Subcutaneous preadipocyte (primary cell): ENCODE measurements around the gene ADIRF. TPM values are rescaled to one million over a fixed set of nuclear protein-coding genes. Genes with fewer than 3 reads are reported as not detected.

Source experiments
- small RNA-seq: library from RNA; depleted of rRNA; stranded (forward); fragments of <200 nt; gene quantifications from one replicate; pipeline ENCODE3, GENCODE V24; 2012
- total RNA-seq: library from RNA; depleted of rRNA; stranded (reverse); fragments of >200 nt; gene quantifications from 2 replicates; pipeline ENCODE4 v1.2.3, GENCODE V29; 2012

The ADIRF gene
- total RNA-seq, result 35.2 and 51.1 TPM in 2 replicates

DNA sequence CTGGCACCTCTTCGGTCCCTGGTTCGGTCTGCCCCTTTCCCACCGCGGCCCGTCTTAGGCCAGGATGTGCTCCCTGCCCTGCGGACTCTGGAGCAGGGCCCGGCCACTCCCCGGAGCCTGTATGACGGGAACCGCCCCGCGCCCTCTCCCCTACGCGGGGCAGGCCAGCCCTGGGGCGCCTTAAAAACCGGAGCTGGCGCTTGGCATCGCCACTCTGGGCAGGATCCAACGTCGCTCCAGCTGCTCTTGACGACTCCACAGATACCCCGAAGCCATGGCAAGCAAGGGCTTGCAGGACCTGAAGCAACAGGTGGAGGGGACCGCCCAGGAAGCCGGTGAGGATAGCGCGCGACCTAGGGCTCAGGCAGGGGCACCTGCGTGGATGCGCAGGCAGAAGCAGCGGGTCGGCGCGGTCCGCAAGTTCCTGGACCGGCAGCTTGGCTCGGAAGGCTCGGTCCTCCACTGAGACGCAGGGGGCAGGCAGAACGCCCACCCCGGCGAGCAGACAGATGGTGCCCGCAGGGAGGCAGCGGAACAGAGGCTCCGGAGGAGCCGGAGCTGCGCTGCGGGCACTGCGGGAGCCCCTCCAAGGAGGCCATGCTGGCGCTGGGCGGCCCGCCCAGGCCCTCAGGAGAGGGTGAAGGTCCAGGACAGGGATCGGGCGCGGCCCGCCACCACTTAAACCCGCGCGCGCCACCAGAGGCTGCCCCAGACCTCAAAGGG, at the start of gene ADIRF:
Gene ADIRF (plus strand): TSS at position 212 of the 723 bp plus-strand sequence. CDS start 63 bp downstream, at position 275.

DNA sequence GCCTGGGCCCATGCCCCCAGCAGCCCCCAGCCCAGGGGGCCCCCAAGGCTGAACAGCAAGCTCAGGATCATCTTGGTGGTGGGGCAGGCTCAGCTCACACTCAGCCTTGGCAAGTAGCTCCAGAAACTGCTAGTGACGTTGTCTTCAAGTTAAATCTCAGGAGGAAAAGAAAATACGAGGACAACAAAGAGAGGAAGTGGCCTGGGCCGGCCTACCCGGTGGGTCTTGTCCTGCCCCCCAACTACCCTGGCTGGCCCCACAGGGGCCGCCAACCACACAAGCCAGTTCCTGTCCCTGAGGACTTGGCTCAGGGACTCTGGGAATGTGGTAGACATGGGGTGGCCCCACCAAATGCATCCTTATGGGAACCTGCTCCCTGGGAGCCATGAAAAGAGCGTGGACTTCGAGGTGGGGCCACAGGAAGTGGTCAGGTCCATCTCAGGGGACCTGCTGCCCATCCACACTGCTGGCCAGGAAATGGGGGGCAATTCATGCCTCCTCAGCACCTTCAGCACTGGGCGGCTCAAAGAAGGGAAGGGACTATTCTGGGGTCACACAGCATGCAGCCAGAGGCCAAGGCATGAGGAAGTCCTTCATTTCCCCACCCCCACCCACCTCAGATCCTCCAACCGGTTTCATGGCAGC, 10.7 kb upstream of the ADIRF start, which contains the start of gene MMRN2:
Gene MMRN2 (minus strand): TSS at position 145 of the 645 bp plus-strand sequence. CDS start 74 bp downstream, at position 71.

DNA sequence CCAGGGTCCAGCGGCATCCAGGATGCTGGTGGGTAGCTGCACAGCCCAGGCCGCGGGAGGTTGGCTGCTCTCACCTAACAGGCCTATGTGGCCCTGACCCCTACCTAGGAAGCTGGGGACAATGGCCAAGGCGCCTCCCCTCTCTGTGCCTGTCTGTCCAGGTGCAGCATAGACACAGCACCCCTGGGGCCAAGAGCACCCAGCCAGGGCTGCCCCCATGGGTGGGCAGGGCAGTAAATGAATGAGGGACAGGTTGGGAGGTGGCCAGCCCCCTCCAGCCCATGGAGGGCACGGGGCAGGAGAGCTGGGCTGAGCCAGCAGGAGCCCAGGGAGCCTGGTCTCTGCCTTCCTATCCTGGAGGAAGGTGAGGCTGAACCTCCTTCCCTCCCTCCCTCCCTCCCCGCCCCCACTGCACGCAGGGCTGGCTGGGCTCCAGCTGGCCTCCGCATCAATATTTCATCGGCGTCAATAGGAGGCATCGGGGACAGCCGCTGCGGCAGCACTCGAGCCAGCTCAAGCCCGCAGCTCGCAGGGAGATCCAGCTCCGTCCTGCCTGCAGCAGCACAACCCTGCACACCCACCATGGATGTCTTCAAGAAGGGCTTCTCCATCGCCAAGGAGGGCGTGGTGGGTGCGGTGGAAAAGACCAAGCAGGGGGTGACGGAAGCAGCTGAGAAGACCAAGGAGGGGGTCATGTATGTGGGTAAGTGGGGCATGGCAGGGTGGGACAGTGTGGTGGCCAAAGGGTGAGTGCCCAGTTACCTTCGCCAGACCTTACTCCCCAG, 10.0 kb upstream of the ADIRF start, which contains the start of gene SNCG:
Gene SNCG (plus strand): TSS at position 484 of the 785 bp plus-strand sequence. CDS start 99 bp downstream, at position 583.

GRCh38 chr10:87020056-87020455, 51.8 kb downstream of the ADIRF start, which contains the start of gene FAM25A:
FAM25A (plus strand) TSS chr10:87020294; CDS start chr10:87020325, 31 bp downstream.

Small RNA genes lying within 50 kb of the gene (small RNA-seq; reads per million reads assigned to genes)
- not detected for gene BMS1P3
- gene FAM25A, result not detected

Other genes starting within 250 kb of the ADIRF start
- gene BMPR1A, start 211.9 kb upstream of the ADIRF start, total RNA-seq, result 37.8 and 48.9 TPM in 2 replicates
- gene MMRN2, start 10.9 kb upstream of the ADIRF start, total RNA-seq, result 4.4 and 4.7 TPM in 2 replicates
- 9.2 and 18.7 TPM in 2 replicates for gene SNCG, start 9.9 kb upstream of the ADIRF start, total RNA-seq
- not detected in 2 replicates for gene FAM25A, start 51.8 kb downstream of the ADIRF start, total RNA-seq
- 308 and 324 TPM in 2 replicates for gene GLUD1, start 126.4 kb downstream of the ADIRF start, total RNA-seq
- gene SHLD2, start 126.7 kb downstream of the ADIRF start, total RNA-seq, result 27.2 and 36.4 TPM in 2 replicates